HG03439 (cell line): Measurements from ENCODE around the gene ACSS1.

Experiments
- ATAC-seq: cut with Tn5 transposase; IDR thresholded peaks from one replicate; pipeline ENCODE4 v1.9.1; 2021; ENCODE audit warnings: mild to moderate bottlenecking, moderate library complexity; ENCODE audit not compliant: unreplicated experiment

The ACSS1 gene

DNA sequence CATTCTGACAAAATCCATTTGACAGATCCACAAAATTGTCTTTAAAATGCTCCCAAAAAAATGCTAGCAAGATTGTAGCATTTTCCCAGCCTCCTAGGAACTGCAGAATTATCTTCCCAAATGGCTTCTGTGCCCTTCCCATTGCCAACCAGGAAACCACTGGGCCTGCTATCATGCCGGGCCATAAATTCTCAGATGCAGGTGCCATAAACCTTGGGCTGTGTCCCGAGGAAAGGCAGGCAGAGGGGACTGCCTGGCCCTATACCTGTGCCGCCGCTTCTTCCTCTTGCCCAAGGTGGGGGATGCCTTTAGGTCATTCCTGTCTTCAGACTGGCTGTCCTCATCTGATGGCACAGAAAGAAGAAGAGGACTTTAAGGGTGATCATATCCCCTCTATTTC, 21.2 kb upstream of the ACSS1 start:
- no peak for ATAC-seq

- ATAC-seq: no peak
Observed at GRCh38 chr20:25078662-25079061, 20.7 kb upstream of the ACSS1 start.

GRCh38 chr20:25077610-25078169, 19.8 kb upstream of the ACSS1 start:
- ATAC-seq: no peak

DNA sequence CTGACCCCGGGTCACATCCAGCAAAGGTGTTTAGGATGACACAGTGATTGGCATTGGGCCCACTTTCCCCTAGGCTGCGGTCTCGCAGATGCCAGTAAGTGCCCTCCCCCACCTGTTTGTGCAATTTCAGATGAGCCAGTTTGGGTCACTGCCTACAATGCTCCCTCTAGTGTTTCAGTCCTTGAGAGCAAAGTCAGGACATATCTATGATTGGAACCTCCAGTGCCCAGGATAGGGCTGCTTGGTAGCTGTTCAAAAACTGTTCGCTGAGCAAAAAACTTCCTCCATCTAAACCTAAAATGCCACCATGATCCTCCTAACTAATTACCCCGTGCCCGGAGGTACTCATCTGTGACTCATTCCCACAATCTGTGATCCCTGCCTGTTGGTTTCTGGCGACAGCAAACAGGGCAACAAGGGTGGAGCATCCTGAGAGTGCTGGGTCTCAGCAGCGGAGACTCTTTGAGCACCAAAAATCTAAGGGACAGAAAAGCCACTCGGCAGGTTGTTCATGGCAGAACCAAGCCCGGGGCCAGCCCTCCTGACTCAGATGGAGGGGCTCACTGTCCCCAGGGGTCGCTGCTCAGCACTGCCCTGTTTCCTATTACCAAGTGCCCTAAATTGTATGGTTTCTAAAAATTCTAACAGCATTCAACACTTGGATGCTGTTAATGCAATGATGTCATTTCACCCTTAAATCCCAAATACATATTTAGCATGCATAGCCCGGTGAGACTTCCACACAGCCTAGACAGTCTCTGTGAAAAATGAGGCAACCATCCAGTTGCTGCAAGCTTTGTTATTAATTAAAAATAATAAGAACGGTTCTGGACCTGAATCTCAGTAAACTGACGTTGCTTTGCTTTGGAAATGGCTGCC, 19.0 kb upstream of the ACSS1 start:
- ATAC-seq: no peak

GRCh38 chr20:25076201-25076600, 18.3 kb upstream of the ACSS1 start:
- ATAC-seq: no peak

GRCh38 chr20:25073544-25073943, 15.6 kb upstream of the ACSS1 start:
- no peak for ATAC-seq

DNA sequence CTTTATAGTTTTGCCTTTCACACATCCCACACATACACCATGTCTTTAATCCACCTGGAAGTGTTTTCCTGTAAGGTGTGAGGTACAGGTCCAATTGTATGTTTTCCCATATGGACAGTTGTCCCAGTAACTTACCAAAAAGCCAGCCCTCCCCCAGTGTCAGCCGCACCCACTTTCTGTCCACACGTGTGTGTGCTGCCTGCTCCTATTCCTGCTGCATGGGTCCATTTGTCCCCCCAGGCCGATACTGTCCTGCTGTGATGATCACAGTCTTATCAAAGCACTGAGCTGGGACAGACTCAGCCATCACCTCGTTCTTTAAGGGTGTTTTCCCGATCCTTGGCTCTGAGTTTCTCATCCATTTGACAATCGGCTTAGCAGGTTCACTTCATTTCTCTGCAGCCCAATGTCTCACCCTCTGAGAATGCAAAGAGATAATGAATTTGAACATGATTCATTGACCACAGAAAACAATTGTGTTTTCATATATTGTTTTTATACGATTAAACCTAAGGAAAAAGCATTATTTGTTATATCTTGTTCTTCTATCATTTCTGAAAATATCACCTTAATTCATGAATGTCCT, 14.4 kb upstream of the ACSS1 start:
- no peak for ATAC-seq

GRCh38 chr20:25071734-25072133, 13.8 kb upstream of the ACSS1 start:
- ATAC-seq: no peak

DNA sequence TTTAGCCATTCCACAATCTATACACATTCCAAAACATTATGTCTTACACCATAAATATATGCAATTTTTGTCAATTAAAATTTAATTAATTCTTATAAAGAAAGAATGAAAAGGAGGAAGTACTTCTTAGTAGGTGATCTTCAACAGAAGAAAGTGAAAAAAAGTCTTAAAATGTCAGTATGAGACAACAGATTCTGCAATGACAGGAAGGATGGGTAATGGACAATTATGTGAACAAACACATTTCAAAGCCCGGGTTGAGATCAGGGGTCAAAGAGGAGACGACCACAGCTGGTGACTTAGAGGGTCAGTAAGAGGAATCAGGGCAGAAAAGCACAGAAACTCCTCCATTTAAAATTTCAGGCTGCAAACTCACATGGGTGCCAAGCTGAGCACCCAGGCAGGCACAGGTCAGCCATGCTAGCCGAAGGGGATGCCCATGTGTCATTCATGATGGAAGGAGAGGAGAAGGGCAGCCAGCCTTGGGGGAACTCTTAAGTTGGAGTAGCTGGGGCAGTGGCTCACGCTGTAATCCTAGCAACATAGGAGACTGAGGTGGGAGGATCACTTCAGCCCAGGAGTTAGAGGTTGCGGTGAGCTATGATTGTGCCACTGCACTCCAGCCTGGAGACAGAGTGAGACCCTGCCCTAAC, 13.0 kb upstream of the ACSS1 start:
- ATAC-seq: no peak

GRCh38 chr20:25067102-25067987, 9.4 kb upstream of the ACSS1 start:
- no peak for ATAC-seq

GRCh38 chr20:25066386-25066785, 8.4 kb upstream of the ACSS1 start:
- ATAC-seq: no peak

GRCh38 chr20:25065625-25066338, 7.8 kb upstream of the ACSS1 start:
- no peak for ATAC-seq

- ATAC-seq: no peak
Observed at GRCh38 chr20:25065072-25065624, 7.2 kb upstream of the ACSS1 start.

GRCh38 chr20:25064561-25065071, 6.7 kb upstream of the ACSS1 start:
- no peak for ATAC-seq

DNA sequence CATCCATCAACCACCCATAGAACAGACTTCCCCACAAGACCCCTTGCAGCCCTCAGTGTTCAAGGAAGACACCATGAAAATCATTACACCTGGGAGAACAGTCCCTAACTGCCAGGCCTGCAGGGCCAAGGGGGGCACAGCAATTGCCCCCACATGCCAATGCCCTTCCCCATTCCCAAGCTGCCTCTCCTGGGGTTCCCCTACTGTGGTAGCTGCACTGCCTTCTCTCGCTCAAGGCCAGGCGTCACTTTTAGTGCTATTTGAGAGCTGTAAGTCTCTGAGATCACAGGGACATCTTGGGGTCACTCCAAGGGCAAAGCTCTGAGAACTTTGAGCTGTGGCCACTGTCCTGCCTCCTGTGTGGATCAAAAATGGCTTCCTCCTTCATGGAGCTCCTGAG, 6.0 kb upstream of the ACSS1 start:
- ATAC-seq: no peak

GRCh38 chr20:25063546-25063945, 5.6 kb upstream of the ACSS1 start:
- no peak for ATAC-seq

DNA sequence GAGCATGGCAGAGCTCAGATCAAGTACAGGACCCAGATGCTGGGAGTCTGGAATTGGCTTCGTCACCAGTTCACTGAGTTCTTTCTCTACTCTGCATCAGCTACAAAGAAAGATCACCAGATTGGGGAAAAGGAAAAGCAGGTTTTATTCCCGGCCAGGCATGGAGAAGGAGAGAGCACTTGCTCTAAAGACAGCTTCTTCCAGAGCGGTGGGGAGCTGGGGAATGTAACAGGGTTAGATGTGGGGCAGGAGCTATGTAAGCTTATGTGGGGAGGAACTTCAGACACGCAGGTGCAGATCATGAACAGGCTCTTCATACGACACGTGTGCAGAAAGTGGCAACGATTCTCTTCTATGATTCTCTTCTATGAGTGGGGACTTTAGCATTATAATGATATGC, 4.9 kb upstream of the ACSS1 start:
- ATAC-seq: no peak

DNA sequence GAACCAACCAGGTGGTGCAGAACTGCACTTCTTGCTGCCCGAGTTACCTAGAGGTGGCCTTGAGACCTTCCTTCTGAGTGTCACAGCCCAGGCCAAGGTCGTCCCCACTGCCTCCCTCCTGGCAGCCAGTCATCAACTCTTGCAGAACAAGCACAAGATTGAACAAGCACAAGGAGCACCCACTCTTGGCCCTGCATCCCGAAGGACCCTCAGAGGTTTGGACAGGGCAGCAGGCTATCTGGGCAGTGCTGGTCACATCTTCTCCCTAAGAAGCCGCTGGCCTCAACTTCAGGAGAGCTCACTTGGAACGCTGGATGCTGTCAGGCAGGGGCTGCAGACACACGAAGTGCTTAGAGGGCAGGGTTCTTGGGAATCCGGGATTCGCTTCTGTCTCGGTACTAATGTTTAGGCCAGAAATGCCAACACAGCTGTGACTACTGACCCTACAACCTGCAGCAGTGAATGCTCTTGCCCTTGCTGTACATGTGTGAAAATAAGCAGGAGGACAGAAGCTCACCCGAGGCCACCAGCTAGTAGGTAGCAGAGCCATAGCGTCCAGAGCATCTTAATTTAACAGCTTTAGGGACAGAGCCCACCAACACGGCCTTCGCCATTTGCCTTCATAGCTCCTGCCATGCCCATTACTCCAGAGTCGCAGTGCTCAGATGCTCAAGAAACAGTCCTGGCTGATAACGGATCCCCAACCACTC, 4.0 kb upstream of the ACSS1 start:
- no peak for ATAC-seq
